Measurements from ENCODE around the gene GSAP.
"Not testable (repeated sequence)": the region's sequence is repeated elsewhere in the genome, so short reads cannot be mapped to it uniquely, and the experiment has no call there.

Gene GSAP

DNA sequence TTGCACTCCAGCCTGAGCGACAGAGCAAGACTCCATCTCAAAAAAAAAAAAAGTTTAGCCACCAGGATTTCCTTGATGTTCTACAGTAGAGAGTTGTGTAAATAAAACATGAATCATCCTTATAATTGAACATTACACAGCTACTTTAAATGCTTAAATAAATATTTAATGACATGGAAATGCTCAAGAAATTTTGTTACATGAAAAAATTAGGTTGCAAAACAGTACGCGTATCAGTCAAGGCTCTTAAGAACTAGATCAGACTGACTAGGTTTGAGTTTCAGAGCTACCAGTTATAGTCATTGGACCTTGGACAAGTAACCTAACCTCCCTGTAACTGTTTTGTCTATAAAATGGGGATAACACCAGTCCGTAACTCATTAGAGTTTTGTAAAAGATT, 38.7 kb upstream of the GSAP start:
- no peak overlapping the region for H3K4me3 Mint-ChIP-seq
- no peak overlapping the region for H3K27ac Mint-ChIP-seq (ENCODE audit: low read depth)
- H3K36me3 Mint-ChIP-seq (ENCODE audit: insufficient read depth): no peaks in the 10 kb centered on the region
- DNase-seq (ENCODE audit: low spot score in 2 of 2): no peak
- H3K27me3 Mint-ChIP-seq: no peaks in the 10 kb centered on the region
- no peaks in the 10 kb centered on the region for H3K9me3 Mint-ChIP-seq
- no peak for ATAC-seq (replicated peaks; ENCODE audit: extremely low read depth, poor library complexity, severe bottlenecking)
- H3K4me1 Mint-ChIP-seq: peaks cover 6% of the 10 kb centered on the region

DNA sequence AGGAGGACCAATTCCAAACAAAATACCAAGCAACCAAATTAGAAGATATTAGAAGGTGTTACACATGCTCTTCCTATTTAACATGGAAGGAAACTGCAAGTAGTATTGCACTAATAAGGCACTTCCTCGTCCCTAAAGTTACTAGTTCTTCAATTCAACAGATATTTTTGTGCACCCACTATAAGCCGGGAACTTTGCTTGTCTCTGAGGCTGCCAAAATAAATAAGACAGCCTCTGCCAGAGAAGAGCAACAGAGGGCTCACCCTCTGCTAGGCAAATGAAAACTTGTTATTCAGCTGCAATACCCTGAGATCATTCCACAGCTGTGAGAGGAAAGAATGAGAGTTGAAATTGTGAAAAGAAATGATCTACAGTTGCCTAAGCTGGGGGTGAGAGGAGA, 37.4 kb upstream of the GSAP start:
- H3K4me1 Mint-ChIP-seq: peaks cover 6% of the 10 kb centered on the region
- no peak overlapping the region for H3K27ac Mint-ChIP-seq (ENCODE audit: low read depth)
- ATAC-seq (replicated peaks; ENCODE audit: extremely low read depth, poor library complexity, severe bottlenecking): no peak
- no peak overlapping the region for H3K4me3 Mint-ChIP-seq
- no peaks in the 10 kb centered on the region for H3K27me3 Mint-ChIP-seq
- no peaks in the 10 kb centered on the region for H3K36me3 Mint-ChIP-seq (ENCODE audit: insufficient read depth)
- H3K9me3 Mint-ChIP-seq: no peaks in the 10 kb centered on the region
- DNase-seq (ENCODE audit: low spot score in 2 of 2): no peak

DNA sequence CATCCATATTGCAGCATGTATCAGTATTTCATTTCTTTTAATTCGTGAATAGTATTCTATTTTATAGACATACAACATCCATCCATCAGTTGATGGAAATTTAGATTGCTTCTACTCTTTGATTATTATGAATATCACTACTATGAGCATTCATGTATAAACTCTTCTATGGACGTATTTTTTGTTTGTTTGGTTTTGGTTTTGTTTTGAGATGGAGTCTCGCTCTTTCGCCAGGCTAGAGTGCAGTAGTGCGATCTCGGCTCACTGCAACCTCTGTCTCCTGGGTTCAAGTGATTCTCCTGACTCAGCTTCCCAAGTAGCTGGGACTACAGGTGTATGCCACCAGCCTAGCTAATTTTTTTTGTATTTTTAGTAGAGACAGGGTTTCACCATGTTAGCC, 35.8 kb upstream of the GSAP start:
- not testable (repeated sequence) for DNase-seq (ENCODE audit: low spot score in 2 of 2); H3K27me3 Mint-ChIP-seq; H3K36me3 Mint-ChIP-seq (ENCODE audit: insufficient read depth); ATAC-seq (replicated peaks; ENCODE audit: extremely low read depth, poor library complexity, severe bottlenecking); H3K9me3 Mint-ChIP-seq
- H3K4me1 Mint-ChIP-seq: peaks cover 11% of the 10 kb centered on the region
- H3K4me3 Mint-ChIP-seq: peak overlapping the region; percentile 50
- H3K27ac Mint-ChIP-seq (ENCODE audit: low read depth): peak overlapping the region; percentile 29

DNA sequence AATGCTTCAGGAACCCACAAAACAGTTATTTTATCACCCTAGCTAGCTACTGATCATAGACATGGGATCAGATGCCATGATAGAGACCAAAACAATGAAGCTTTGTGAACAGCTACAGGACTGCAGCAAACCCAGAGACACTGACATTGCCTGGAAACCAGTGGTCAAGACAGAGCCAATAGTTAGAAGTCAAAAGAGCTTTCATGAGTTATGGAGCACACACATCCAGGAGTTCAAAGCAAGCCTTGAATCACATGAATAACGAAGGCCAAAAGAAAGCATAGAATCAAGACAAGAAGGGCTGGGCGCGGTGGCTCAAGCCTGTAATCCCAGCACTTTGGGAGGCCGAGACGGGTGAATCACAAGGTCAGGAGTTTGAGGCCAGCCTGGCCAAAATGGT, 34.5 kb upstream of the GSAP start:
- Mint-ChIP-seq H3K4me3 (no peak overlapping the region), H3K9me3 (no peaks in the 10 kb centered on the region), H3K4me1 (peaks cover 11% of the 10 kb centered on the region), H3K27ac (ENCODE audit: low read depth) (no peak overlapping the region), H3K27me3 (no peaks in the 10 kb centered on the region), H3K36me3 (ENCODE audit: insufficient read depth) (no peaks in the 10 kb centered on the region)
- no peak for DNase-seq (ENCODE audit: low spot score in 2 of 2)
- ATAC-seq (replicated peaks; ENCODE audit: extremely low read depth, poor library complexity, severe bottlenecking): no peak

DNA sequence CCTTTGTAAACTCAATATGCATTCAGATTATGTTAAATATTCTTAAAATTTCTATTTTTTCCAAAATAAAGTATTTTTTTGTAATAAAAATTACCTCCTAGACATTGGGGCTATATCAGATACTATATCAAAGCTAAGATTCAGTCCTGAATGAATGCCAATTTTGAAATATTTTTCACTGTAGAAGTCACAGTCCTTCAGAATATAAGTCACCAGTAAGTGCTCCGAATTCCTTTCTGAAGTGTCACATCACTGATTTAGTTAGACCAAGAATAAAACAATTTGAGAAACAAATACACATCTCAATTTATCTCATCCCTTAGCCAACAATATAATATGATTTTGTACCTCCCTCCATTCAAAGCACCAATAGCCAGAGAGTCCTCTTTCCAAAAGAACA, 33.9 kb upstream of the GSAP start:
- Mint-ChIP-seq H3K9me3 (no peaks in the 10 kb centered on the region), H3K4me1 (peaks cover 11% of the 10 kb centered on the region), H3K27me3 (no peaks in the 10 kb centered on the region), H3K27ac (ENCODE audit: low read depth) (no peak overlapping the region), H3K36me3 (ENCODE audit: insufficient read depth) (no peaks in the 10 kb centered on the region), H3K4me3 (no peak overlapping the region)
- no peak for ATAC-seq (replicated peaks; ENCODE audit: extremely low read depth, poor library complexity, severe bottlenecking)
- DNase-seq (ENCODE audit: low spot score in 2 of 2): no peak

DNA sequence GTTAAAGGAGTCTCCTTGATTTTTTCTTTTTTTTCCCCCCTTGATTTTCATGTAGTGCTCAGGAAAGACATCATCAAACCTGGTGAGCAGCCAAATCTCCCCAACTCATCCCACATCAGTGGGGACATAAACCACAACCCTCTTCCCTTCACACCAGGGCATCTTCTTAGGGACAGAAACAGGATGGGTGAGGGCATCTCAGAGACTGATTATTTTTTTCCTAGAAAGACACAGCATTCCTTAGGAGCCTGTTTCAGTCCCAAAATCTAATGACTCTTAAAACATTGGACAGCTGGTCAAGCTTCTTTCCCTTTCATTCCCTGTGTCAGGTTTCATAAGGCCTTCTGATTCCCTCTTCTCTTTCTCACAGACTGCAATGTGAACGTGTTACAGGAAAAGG, 31.5 kb upstream of the GSAP start:
- H3K4me1 Mint-ChIP-seq: peaks cover 11% of the 10 kb centered on the region
- H3K27me3 Mint-ChIP-seq: no peaks in the 10 kb centered on the region
- no peak overlapping the region for H3K4me3 Mint-ChIP-seq
- ATAC-seq (replicated peaks; ENCODE audit: extremely low read depth, poor library complexity, severe bottlenecking) (no peak), DNase-seq (ENCODE audit: low spot score in 2 of 2) (no peak)
- no peaks in the 10 kb centered on the region for H3K36me3 Mint-ChIP-seq (ENCODE audit: insufficient read depth)
- H3K9me3 Mint-ChIP-seq: no peaks in the 10 kb centered on the region
- no peak overlapping the region for H3K27ac Mint-ChIP-seq (ENCODE audit: low read depth)

DNA sequence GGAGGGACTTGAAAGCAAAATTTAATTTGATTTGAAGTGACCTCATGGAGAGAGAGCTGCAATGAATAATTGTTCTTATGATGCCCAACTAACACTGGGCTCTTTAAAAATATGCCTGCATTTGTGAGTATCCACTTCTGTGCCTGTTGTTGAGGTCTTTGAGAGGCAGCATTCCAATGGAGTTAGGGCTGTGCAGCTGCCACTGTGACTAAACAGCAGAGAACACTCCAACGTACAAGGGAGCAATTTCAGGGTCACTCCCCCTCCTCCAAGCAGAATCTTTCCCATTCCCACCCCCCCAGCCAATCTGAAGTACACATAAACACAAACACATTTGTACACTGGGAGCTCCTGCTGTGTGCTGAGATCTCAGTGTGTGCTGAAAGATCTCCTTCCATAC, 28.0 kb upstream of the GSAP start:
- no peak overlapping the region for H3K27ac Mint-ChIP-seq (ENCODE audit: low read depth)
- DNase-seq (ENCODE audit: low spot score in 2 of 2) (no peak), ATAC-seq (replicated peaks; ENCODE audit: extremely low read depth, poor library complexity, severe bottlenecking) (no peak)
- H3K36me3 Mint-ChIP-seq (ENCODE audit: insufficient read depth): no peaks in the 10 kb centered on the region
- H3K4me3 Mint-ChIP-seq: no peak overlapping the region
- no peaks in the 10 kb centered on the region for H3K27me3 Mint-ChIP-seq
- H3K9me3 Mint-ChIP-seq: no peaks in the 10 kb centered on the region
- H3K4me1 Mint-ChIP-seq: peaks cover 6% of the 10 kb centered on the region

DNA sequence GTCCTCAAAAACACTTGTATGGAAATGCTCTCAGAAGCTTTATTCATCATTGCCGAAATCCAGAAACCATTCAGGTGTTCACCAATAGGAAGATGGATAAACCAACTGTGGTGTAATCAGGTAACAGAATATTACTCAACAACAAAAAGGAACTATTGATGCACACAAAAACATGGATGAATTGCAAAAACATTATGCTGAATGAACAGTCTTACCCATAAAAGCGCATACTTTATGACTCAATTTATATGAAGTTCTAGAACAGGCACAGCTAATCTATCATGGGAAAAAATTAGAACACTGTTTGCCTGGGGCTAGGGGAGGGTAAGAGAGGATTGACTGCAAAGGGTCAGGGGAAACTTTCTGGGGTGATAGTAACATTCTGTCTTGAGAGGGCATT, 26.9 kb upstream of the GSAP start:
- no peak overlapping the region for H3K27ac Mint-ChIP-seq (ENCODE audit: low read depth)
- DNase-seq (ENCODE audit: low spot score in 2 of 2) (no peak), ATAC-seq (replicated peaks; ENCODE audit: extremely low read depth, poor library complexity, severe bottlenecking) (no peak)
- H3K4me3 Mint-ChIP-seq: no peak overlapping the region
- no peaks in the 10 kb centered on the region for H3K27me3 Mint-ChIP-seq
- H3K36me3 Mint-ChIP-seq (ENCODE audit: insufficient read depth): no peaks in the 10 kb centered on the region
- H3K4me1 Mint-ChIP-seq: peaks cover 6% of the 10 kb centered on the region
- no peaks in the 10 kb centered on the region for H3K9me3 Mint-ChIP-seq

DNA sequence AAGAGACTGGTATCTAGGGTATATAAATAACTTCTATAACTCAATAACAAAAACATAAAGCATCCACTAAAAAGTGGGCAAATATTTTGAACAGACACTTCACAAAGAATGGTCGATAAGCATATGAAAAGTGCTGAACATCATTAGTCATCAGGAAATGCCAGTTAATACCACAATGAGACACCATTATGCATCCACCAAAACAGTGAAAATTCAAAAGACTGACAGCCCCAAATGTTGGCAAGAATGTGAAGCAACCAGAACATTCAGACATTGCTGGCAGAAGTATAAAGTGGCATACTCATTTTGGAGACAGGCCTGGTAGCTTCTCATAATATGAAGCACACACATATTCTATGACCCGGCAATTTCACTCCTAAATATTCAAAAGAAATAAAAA, 26.5 kb upstream of the GSAP start:
- Mint-ChIP-seq H3K4me3 (no peak overlapping the region), H3K27me3 (no peaks in the 10 kb centered on the region), H3K36me3 (ENCODE audit: insufficient read depth) (no peaks in the 10 kb centered on the region), H3K9me3 (no peaks in the 10 kb centered on the region), H3K4me1 (peaks cover 4% of the 10 kb centered on the region), H3K27ac (ENCODE audit: low read depth) (no peak overlapping the region)
- no peak for ATAC-seq (replicated peaks; ENCODE audit: extremely low read depth, poor library complexity, severe bottlenecking)
- DNase-seq (ENCODE audit: low spot score in 2 of 2): no peak

DNA sequence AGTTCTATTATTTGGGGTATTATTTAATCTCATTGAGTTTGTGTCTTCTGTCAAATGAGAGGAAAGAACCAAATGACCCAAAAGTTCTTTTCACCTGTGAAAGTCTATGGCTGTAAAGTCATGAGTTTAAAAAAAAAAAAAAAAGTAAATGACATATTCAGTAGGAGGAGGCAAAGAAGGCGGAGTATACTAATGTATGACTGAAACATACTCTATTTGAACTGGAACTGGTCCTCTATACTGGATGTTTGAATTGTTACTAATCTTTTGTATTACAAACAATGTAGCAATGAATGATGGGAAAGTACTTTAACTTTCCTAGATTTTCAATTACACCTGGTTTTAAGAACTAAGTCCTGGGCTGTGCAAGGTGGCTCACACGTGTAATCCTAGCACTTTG, 24.9 kb upstream of the GSAP start:
- H3K36me3 Mint-ChIP-seq (ENCODE audit: insufficient read depth): no peaks in the 10 kb centered on the region
- no peak overlapping the region for H3K27ac Mint-ChIP-seq (ENCODE audit: low read depth)
- no peaks in the 10 kb centered on the region for H3K9me3 Mint-ChIP-seq
- no peaks in the 10 kb centered on the region for H3K4me1 Mint-ChIP-seq
- ATAC-seq (replicated peaks; ENCODE audit: extremely low read depth, poor library complexity, severe bottlenecking) (no peak), DNase-seq (ENCODE audit: low spot score in 2 of 2) (no peak)
- H3K4me3 Mint-ChIP-seq: no peak overlapping the region
- no peaks in the 10 kb centered on the region for H3K27me3 Mint-ChIP-seq

DNA sequence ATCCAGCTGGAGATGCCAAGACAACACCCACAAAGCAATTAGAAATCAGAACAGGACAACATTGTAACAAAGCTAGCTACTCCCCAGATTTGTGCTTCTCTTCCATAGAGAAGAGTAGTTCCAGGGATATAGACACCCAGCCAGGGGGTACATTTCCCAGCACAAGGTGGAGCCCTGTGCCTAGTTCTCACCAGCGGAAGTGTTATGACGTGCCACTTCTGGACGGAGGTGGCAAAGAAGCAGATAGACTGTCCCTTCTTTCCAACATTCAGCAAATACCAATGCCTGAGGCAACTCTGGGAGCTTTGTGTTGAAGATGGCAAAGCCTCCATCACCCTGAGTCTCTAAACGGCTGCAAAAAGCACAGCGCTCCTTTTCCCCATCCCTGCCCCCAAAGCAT, 23.4 kb upstream of the GSAP start:
- Mint-ChIP-seq H3K27me3 (no peaks in the 10 kb centered on the region), H3K4me1 (no peaks in the 10 kb centered on the region), H3K27ac (ENCODE audit: low read depth) (no peak overlapping the region), H3K9me3 (no peaks in the 10 kb centered on the region), H3K36me3 (ENCODE audit: insufficient read depth) (no peaks in the 10 kb centered on the region), H3K4me3 (no peak overlapping the region)
- no peak for DNase-seq (ENCODE audit: low spot score in 2 of 2)
- no peak for ATAC-seq (replicated peaks; ENCODE audit: extremely low read depth, poor library complexity, severe bottlenecking)

DNA sequence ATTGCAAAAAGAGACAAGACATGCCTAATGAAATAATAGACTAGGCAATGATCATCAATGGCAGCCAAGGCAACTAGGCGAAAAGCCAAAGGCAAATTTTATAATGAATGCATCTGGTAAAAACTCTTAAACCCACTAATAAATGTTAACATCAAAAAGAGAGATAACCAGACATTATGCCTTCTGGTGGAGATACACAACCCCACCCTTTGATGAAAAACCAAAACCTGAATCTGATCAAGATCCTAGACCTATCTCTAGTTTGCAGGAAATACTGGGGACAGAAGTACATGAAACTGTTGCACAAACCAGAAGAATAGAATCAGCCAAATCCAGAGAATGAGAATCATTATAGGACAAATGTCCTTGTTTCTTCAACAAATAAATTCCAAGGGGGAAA, 22.0 kb upstream of the GSAP start:
- Mint-ChIP-seq H3K36me3 (ENCODE audit: insufficient read depth) (no peaks in the 10 kb centered on the region), H3K9me3 (no peaks in the 10 kb centered on the region), H3K4me3 (no peak overlapping the region), H3K27ac (ENCODE audit: low read depth) (no peak overlapping the region), H3K4me1 (no peaks in the 10 kb centered on the region), H3K27me3 (no peaks in the 10 kb centered on the region)
- no peak for DNase-seq (ENCODE audit: low spot score in 2 of 2)
- no peak for ATAC-seq (replicated peaks; ENCODE audit: extremely low read depth, poor library complexity, severe bottlenecking)

DNA sequence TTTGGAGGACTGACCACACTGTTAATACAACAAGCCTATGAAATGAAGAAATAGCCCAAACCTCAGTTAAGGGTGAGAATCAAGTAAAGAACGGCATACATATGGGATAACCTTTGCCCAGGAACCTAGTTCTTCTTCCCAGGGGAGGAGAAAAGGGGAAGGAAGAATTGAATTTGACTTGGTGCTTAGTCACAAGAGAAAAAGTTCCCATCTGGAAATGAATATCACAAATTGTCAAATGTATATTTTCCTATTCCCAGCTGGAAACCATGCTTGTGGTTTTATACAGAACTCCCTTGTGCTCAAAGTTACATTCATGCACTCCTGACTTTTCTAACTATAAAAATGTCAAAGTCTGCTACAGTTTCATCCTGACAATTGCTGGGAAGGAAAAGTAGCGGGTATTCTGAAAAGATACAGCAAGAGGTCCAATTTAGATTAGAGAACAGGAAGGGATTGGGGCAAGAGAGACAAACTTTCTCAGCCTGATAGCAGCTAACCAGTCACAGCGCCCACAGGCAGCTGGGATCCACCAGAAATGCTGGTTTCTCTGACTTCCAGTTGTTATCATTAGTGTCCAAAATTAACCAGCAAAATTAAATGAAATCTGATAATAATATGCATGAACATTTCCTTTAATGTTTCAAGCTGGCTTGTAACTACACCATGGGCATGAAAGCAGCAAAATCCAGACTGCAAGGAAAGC, 18.6 kb upstream of the GSAP start:
- no peaks in the 10 kb centered on the region for H3K27me3 Mint-ChIP-seq
- ATAC-seq (replicated peaks; ENCODE audit: extremely low read depth, poor library complexity, severe bottlenecking) (no peak), DNase-seq (ENCODE audit: low spot score in 2 of 2) (no peak)
- H3K4me1 Mint-ChIP-seq: no peaks in the 10 kb centered on the region
- no peak overlapping the region for H3K27ac Mint-ChIP-seq (ENCODE audit: low read depth)
- H3K4me3 Mint-ChIP-seq: no peak overlapping the region
- H3K36me3 Mint-ChIP-seq (ENCODE audit: insufficient read depth): no peaks in the 10 kb centered on the region
- no peaks in the 10 kb centered on the region for H3K9me3 Mint-ChIP-seq

DNA sequence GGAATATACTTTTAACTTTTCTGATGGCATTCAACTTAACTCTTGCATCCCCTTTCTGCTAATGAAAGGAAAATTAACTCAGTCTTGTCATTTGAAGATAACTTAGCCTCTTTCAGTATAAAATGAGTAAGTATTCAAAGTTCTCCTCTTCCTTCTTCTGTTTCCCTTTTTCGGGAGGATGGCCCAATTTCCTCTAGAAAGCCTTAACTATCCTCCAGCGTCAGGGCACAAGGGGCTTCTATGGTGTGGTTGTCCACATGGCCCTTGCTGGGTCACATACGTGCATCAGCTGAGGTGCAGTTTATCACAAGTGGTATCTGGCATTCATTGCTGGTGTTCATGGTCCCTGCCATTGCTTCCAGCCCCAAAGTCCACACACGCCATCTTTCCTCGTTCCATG, 17.8 kb upstream of the GSAP start:
- ATAC-seq (replicated peaks; ENCODE audit: extremely low read depth, poor library complexity, severe bottlenecking): no peak
- Mint-ChIP-seq H3K27ac (ENCODE audit: low read depth) (no peak overlapping the region), H3K9me3 (no peaks in the 10 kb centered on the region), H3K27me3 (no peaks in the 10 kb centered on the region), H3K4me1 (peaks cover 4% of the 10 kb centered on the region), H3K36me3 (ENCODE audit: insufficient read depth) (no peaks in the 10 kb centered on the region), H3K4me3 (no peak overlapping the region)
- DNase-seq (ENCODE audit: low spot score in 2 of 2): no peak
